Endothelial cell of umbilical vein (primary cell): ENCODE results near the gene SOHLH2. TPM values are rescaled to one million over a fixed set of nuclear protein-coding genes. Genes with fewer than 3 reads are reported as not detected.

Source experiments
- BruUV-seq: library from RNA; stranded (reverse); fragments of 400-500 nt; replicated peaks from 2 replicates; lab custom pipeline; 2021; lab: Mats Ljungman, UMichigan
- CTCF ChIA-PET: fragments of 300-600, 350-600 bp; sonication (Branson Sonifier 250); formaldehyde crosslinking; loops from one replicate; lab custom pipeline; 2021; ENCODE audit warnings: antibody characterized with exemption, inconsistent platforms; lab: Charles Lee
- POLR2A ChIA-PET: fragments of 300-600, 350-600 bp; sonication (Branson Sonifier 250); formaldehyde crosslinking; loops from one replicate; lab custom pipeline; 2021; ENCODE audit warnings: antibody characterized with exemption, inconsistent platforms; lab: Charles Lee
- DNase-seq: peaks from one replicate; pipeline ENCODE4 v3.0.0-alpha.2; 2011; ENCODE audit warnings: low read depth, low spot score
- FAIRE-seq: peaks from 2 replicates; lab custom pipeline; 2011; peaks lifted over from hg19 to GRCh38; lab: Jason Lieb, UNC
- H2AFZ ChIP-seq: 2 replicates; pipeline ENCODE4 v1.6.0; 2012; ENCODE audit warnings: low read depth, low read length, control low read depth, inconsistent platforms
- H3K27ac ChIP-seq: 2 replicates; pipeline ENCODE4 v1.5.1; 2011; ENCODE audit warnings: low read depth, mild to moderate bottlenecking, control low read depth, low read length, moderate library complexity; ENCODE audit not compliant: insufficient read depth
- H3K27me3 ChIP-seq, 2 experiments: 2 replicates each; pipeline versions ENCODE4 v1.6.0 to v1.6.1; 2011; ENCODE audit warnings: low read length in 2 of 2, mixed read lengths in 1 of 2; ENCODE audit not compliant: control insufficient read depth in 2 of 2, insufficient read depth in 2 of 2
- H3K36me3 ChIP-seq, 2 experiments: 2 replicates in 1 of 2; 3 replicates in 1 of 2; pipeline ENCODE4 v1.5.1; 2011; ENCODE audit warnings: low read length in 2 of 2, mild to moderate bottlenecking in 1 of 2, moderate library complexity in 1 of 2; ENCODE audit not compliant: control insufficient read depth in 2 of 2, insufficient read depth in 2 of 2; ENCODE audit errors: extremely low read depth in 1 of 2
- H3K4me1 ChIP-seq: 3 replicates; pipeline ENCODE4 v1.5.1; 2011; ENCODE audit warnings: mild to moderate bottlenecking, low read length; ENCODE audit not compliant: control insufficient read depth, insufficient read depth; ENCODE audit errors: extremely low read depth
- H3K4me2 ChIP-seq: 2 replicates; pipeline ENCODE4 v1.6.1; 2011; ENCODE audit warnings: low read length, control low read depth, mixed read lengths; ENCODE audit not compliant: insufficient read depth
- H3K4me3 ChIP-seq, 3 experiments: fragments of 200-600 bp in 1 of 3; sonication (generic), shearing (Covaris generic) in 1 of 3; replicated peaks in 1 of 3; 2 replicates each; pipeline ENCODE4 v1.5.1; 2011 to 2016; ENCODE audit warnings: control low read depth in 3 of 3, low read length in 3 of 3, mild to moderate bottlenecking in 2 of 3, inconsistent platforms in 1 of 3, low read depth in 1 of 3, moderate library complexity in 1 of 3; ENCODE audit not compliant: insufficient read depth in 1 of 3
- H3K79me2 ChIP-seq: 2 replicates; pipeline ENCODE4 v1.6.0; 2012; ENCODE audit warnings: low read length, inconsistent platforms; ENCODE audit not compliant: control insufficient read depth, insufficient read depth
- H3K9ac ChIP-seq: replicated peaks from 2 replicates; pipeline ENCODE3; 2011; ENCODE audit warnings: low read length, control low read depth; ENCODE audit not compliant: insufficient read depth; ENCODE audit errors: extremely low read depth
- H3K9me1 ChIP-seq: replicated peaks from 3 replicates; pipeline ENCODE4 v1.6.0; 2011; ENCODE audit warnings: mild to moderate bottlenecking, low read length; ENCODE audit not compliant: control insufficient read depth, insufficient read depth; ENCODE audit errors: extremely low read depth
- H3K9me3 ChIP-seq: replicated peaks from 2 replicates; pipeline ENCODE4 v1.5.1; 2012; ENCODE audit warnings: low read length, inconsistent platforms; ENCODE audit not compliant: control insufficient read depth, insufficient read depth
- H4K20me1 ChIP-seq: replicated peaks from 2 replicates; pipeline ENCODE3; 2011; ENCODE audit warnings: mild to moderate bottlenecking, low read length; ENCODE audit not compliant: control insufficient read depth, insufficient read depth; ENCODE audit errors: extremely low read depth
- CTCF ChIP-seq, 2 donors: IDR thresholded peaks; 1 replicate in 1 of 2; 2 replicates in 1 of 2; pipeline ENCODE4 v1.5.1; 2011; ENCODE audit warnings: low read length in 2 of 2, mild to moderate bottlenecking in 2 of 2, moderate library complexity in 2 of 2, control low read depth in 1 of 2, inconsistent platforms in 1 of 2, low read depth in 1 of 2; ENCODE audit not compliant: insufficient read depth in 1 of 2; ENCODE audit errors: extremely low read depth in 1 of 2
- FOS ChIP-seq: IDR thresholded peaks from 2 replicates; pipeline ENCODE4 v1.6.1; 2011; ENCODE audit warnings: mild to moderate bottlenecking, low read length, moderate library complexity, borderline replicate concordance; ENCODE audit not compliant: insufficient read depth
- GATA2 ChIP-seq: IDR thresholded peaks from 2 replicates; pipeline ENCODE4 v1.7.0; 2011; ENCODE audit warnings: low read depth, mild to moderate bottlenecking, moderate library complexity, mixed read lengths, low read length; ENCODE audit not compliant: insufficient read length, insufficient read depth
- JUN ChIP-seq: IDR thresholded peaks from 2 replicates; pipeline ENCODE4 v1.6.1; 2011; ENCODE audit warnings: borderline replicate concordance, low read depth; ENCODE audit not compliant: insufficient read length, insufficient read depth
- MAX ChIP-seq: IDR thresholded peaks from 2 replicates; pipeline ENCODE4 v1.6.1; 2011; ENCODE audit not compliant: insufficient read depth, insufficient read length
- MYC ChIP-seq: IDR thresholded peaks from one replicate; pipeline ENCODE4 v1.6.1; 2011; ENCODE audit warnings: mild to moderate bottlenecking, low read depth, low read length
- POLR2A ChIP-seq: IDR thresholded peaks from 2 replicates; pipeline ENCODE4 v1.6.1; 2012; ENCODE audit warnings: low read depth, mild to moderate bottlenecking, control low read depth, low read length
- POLR2AphosphoS5 ChIP-seq: IDR thresholded peaks from 2 replicates; pipeline ENCODE4 v1.6.1; 2012; ENCODE audit warnings: low read depth, mild to moderate bottlenecking, control low read depth, low read length, moderate library complexity; ENCODE audit not compliant: insufficient read depth
- dilution Hi-C: fragments of 300-500 bp; cut with MboI; formaldehyde crosslinking; loops from one replicate; pipeline ENCODE4 v1.15.0; 2019; ENCODE audit warnings: low sequenced_read_pairs; ENCODE audit not compliant: extremely low pct_ligation_motif_present
- intact Hi-C: fragments of 100-400 bp; cut with micrococcal nuclease; formaldehyde crosslinking; loops from one replicate; pipeline ENCODE4 v1.10.0; 2022
- polyA plus RNA-seq, 4 experiments: library from polyadenylated mRNA; depleted of rRNA in 3 of 4; stranded (reverse) in 3 of 4; unstranded in 1 of 4; fragments of >200 nt; gene quantifications; 2 replicates each; pipeline versions ENCODE4 v1.2.1 to v1.2.3, GENCODE V29; 2011 to 2012; ENCODE audit warnings: missing spikeins in 1 of 4
- total RNA-seq: library from RNA; stranded (reverse); gene quantifications from 2 replicates; pipeline ENCODE4 v1.2.3, GENCODE V29; 2021

SOHLH2 gene
- total and polyA plus RNA-seq, 2 donors (not counting 3 experiments of a cell fraction or from before 2014, with no cell fraction given): 0.11 to 0.55 TPM

DNA sequence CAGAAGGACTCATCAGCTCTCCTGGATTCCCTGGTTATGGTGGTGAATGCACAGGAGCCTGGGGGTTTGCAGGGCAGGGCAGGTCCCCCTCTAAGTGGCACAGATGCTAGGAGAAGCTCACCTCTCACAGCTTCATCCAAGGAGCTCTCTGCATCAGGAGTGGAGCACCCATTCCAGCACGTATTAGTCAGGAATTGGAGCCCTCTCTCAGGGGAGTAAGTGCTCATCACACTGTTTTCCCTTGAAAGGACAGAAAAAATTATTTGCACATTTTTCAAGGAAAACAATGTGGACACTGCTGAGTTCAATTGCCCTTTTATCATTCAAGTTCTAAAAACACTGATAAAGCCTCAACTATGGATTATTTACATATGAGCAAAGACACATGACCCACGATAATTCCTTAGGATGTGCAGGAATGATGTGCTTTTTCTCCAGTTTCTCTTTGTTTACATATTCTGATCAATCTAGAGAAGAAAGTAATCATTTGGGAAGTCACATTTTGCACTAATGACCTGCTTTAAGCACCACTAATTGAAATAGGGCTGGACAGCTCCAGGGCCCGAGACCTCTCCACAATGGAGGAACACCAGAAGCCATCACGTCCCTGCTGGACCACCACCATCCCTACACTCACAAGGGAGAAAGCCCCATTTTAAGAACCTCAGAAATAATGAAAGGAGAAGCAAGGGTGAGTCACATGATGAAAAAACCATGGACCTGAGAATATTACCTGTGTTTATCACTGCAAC lies 40.6 kb downstream of the SOHLH2 start:
- Histone ChIP-seq H3K36me3 (no peaks in the 10 kb centered on the region), H3K4me1 (no peaks in the 10 kb centered on the region), H2AFZ (no peak overlapping the region), H3K9me1 (no peaks in the 10 kb centered on the region), H3K27me3 (no peaks in the 10 kb centered on the region), H3K9me3 (no peaks in the 10 kb centered on the region), H3K4me2 (no peak overlapping the region), H3K27ac (no peak overlapping the region), H3K79me2 (no peaks in the 10 kb centered on the region), H3K9ac (no peak overlapping the region), H4K20me1 (no peaks in the 10 kb centered on the region), H3K4me3 (no peak overlapping the region)
- no peak for DNase-seq
- TF ChIP-seq CTCF (IDR thresholded peaks at IDR 0.05; ENCODE audit: extremely low read depth in 1 of 2, insufficient read depth in 1 of 2, low read depth in 1 of 2, low read length in 2 of 2): no peak
- TF ChIP-seq JUN: no peak
- no peak for TF ChIP-seq POLR2AphosphoS5
- TF ChIP-seq FOS: no peak
- TF ChIP-seq MAX: no peak
- no peak for TF ChIP-seq GATA2
- no peak for TF ChIP-seq MYC
- no peak for TF ChIP-seq POLR2A
- intact Hi-C loops (no loop called here), dilution Hi-C loops (no loop called here)
- no TSS peak for BruUV-seq
- POLR2A ChIA-PET: no interaction called here
- no peak for FAIRE-seq
- CTCF ChIA-PET: no interaction called here
